Suprapubic skin (tissue), 4 donors: ENCODE data around the gene GNS. TPM values are rescaled to one million over a fixed set of nuclear protein-coding genes. Genes with fewer than 3 reads are reported as not detected.

Source experiments
- DNase-seq, 2 donors: peaks; one replicate each; pipeline ENCODE4 v3.0.0-alpha.2; 2019; ENCODE audit warnings: low spot score in 2 of 2
- H3K27ac ChIP-seq: fragments of 200-600 bp; sonication (generic); one replicate; pipeline ENCODE4 v1.5.1; 2019
- H3K27me3 ChIP-seq: fragments of 200-600 bp; sonication (generic); one replicate; pipeline ENCODE4 v1.5.1; 2019
- H3K36me3 ChIP-seq: fragments of 200-600 bp; sonication (generic); one replicate; pipeline ENCODE4 v1.5.1; 2019
- H3K4me1 ChIP-seq: fragments of 200-600 bp; sonication (generic); one replicate; pipeline ENCODE4 v1.5.1; 2019
- H3K4me3 ChIP-seq: fragments of 200-600 bp; sonication (generic); one replicate; pipeline ENCODE4 v1.5.1; 2019; ENCODE audit warnings: mild to moderate bottlenecking
- H3K9me3 ChIP-seq: fragments of 200-600 bp; sonication (generic); one replicate; pipeline ENCODE4 v1.5.1; 2019
- EP300 ChIP-seq: sonication (generic); formaldehyde crosslinking; IDR thresholded peaks from one replicate; pipeline ENCODE4 v1.6.1; 2017; ENCODE audit warnings: antibody characterized with exemption
- POLR2A ChIP-seq, 2 donors: fragments of 450-650 bp; IDR thresholded peaks; one replicate each; pipeline ENCODE4 v1.6.1; 2017; ENCODE audit warnings: antibody characterized with exemption in 2 of 2, mild to moderate bottlenecking in 2 of 2, moderate library complexity in 2 of 2
- POLR2AphosphoS5 ChIP-seq, 3 donors: sonication (generic); formaldehyde crosslinking; IDR thresholded peaks; one replicate each; pipeline ENCODE4 v1.6.1; 2017; ENCODE audit warnings: antibody characterized with exemption in 3 of 3
- WGBS: methylation state at CpG from one replicate; pipeline ENCODE4 v1.1.5; 2018; 5-methylcytosine and 5-hydroxymethylcytosine counted together
- total RNA-seq, 4 donors: library from RNA; depleted of rRNA; stranded (reverse); fragments of >200 nt; gene quantifications; one replicate each; pipeline ENCODE4 v1.1.0, GENCODE V29; 2016
- TF ChIP-seq, protein P1 (sequence below), 2 donors: fragments of 200-600 bp in 1 of 2; fragments of 450-650 bp in 1 of 2; sonication (generic) in 1 of 2; IDR thresholded peaks; one replicate each; pipeline ENCODE4 v1.5.1; 2016 to 2019; ENCODE audit warnings: antibody characterized with exemption in 2 of 2, mild to moderate bottlenecking in 1 of 2, moderate library complexity in 1 of 2

GNS gene
- total RNA-seq = 10 to 100 TPM; 46.7 to 56.7 (median 49.6) TPM

DNA sequence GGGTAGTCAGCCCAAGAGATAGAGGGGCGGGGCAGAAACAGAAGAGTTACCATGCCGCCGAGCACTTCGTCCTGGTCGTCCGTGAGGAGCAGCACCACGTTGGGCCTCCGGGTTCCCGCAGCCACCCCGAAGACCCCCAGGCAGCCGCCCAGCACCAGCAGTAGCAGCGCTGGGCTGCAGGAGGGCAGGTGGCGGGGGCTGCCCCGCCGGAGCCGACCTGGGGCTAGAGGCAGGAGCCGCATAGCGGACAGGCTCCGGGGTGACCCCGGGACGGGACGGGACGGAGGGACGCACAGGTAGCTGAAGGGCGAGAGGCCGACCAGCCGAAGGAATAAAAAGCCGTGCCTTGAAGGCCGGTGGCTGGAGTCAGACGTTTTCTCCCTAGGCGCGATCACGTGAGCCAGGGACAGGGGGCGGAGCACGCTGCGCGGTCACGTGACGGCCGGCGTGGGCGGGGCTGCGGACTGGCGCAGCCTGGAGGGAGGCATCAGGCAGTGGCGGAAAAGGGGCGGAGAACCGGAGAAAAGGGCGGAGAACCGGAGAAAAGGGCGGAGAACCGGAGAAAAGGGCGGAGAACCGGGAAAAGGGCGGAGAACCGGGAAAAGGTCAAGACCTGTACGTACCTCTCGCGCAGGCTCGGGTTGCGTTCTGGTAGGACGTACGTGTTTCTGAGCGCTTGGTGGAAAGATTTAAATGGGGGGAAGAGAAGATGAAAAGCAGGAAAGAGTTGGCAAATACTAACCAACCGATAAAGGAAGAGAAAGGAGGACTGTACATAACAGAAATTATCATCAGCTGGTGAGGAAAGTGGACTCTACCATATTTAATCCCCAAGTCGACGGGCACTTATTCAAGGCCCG lies at the start of gene GNS:
GNS (minus strand) TSS at position 372 of the 860 bp plus-strand sequence; CDS start at position 242, 130 bp downstream.
- Histone ChIP-seq H3K9me3 (no peaks in the 10 kb centered on the region), H3K4me3 (peak within 1 kb of the TSS; percentile 100), H3K36me3 (no peaks in the 10 kb centered on the region), H3K4me1 (peaks cover 32% of the 10 kb centered on the region), H3K27me3 (no peaks in the 10 kb centered on the region), H3K27ac (peak within 1 kb of the TSS; percentile 90)
- WGBS = under 1% methylated on average over 59 of the region's 67 CpGs
- TF ChIP-seq POLR2A (IDR thresholded peaks at IDR 0.05) = peak in 1 of 2 donors; percentile 23
- no peak for TF ChIP-seq EP300
- TF ChIP-seq POLR2AphosphoS5 (IDR thresholded peaks at IDR 0.05) = peak in 1 of 3 donors; percentile 75
- TF ChIP-seq, protein P1, sequence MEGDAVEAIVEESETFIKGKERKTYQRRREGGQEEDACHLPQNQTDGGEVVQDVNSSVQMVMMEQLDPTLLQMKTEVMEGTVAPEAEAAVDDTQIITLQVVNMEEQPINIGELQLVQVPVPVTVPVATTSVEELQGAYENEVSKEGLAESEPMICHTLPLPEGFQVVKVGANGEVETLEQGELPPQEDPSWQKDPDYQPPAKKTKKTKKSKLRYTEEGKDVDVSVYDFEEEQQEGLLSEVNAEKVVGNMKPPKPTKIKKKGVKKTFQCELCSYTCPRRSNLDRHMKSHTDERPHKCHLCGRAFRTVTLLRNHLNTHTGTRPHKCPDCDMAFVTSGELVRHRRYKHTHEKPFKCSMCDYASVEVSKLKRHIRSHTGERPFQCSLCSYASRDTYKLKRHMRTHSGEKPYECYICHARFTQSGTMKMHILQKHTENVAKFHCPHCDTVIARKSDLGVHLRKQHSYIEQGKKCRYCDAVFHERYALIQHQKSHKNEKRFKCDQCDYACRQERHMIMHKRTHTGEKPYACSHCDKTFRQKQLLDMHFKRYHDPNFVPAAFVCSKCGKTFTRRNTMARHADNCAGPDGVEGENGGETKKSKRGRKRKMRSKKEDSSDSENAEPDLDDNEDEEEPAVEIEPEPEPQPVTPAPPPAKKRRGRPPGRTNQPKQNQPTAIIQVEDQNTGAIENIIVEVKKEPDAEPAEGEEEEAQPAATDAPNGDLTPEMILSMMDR (IDR thresholded peaks at IDR 0.05) = no peak
- peak; percentile 97 for DNase-seq

DNA sequence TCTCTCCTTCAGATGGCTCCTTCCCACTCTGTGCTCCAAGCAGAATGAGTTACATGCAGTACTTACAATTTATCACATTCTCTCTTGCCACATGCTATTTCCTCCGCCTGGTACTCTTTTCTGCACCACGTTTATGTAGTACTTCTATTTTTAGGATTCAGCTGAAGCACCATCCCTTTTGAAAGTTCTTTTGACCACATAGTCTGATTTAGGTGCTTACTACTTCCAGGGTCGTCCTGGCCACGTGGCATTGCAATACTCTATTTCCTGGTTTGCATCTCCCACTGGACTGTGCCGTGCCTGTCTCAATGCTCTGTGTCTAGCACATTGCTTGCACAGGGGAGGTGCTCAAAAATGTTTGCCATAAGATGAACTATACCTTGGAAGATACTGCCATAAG lies 48.9 kb upstream of the GNS start:
- TF ChIP-seq POLR2AphosphoS5 (IDR thresholded peaks at IDR 0.05) (no peak), EP300 (no peak), POLR2A (IDR thresholded peaks at IDR 0.05) (no peak)
- TF ChIP-seq, protein P1 (IDR thresholded peaks at IDR 0.05) = no peak
- no peak overlapping the region for H3K4me3 ChIP-seq
- no peaks in the 10 kb centered on the region for H3K36me3 ChIP-seq
- DNase-seq = no peak
- no peaks in the 10 kb centered on the region for H3K4me1 ChIP-seq
- WGBS = 49% methylated on average over 5 of the region's 5 CpGs
- H3K9me3 ChIP-seq = no peaks in the 10 kb centered on the region
- no peak overlapping the region for H3K27ac ChIP-seq
- peaks cover 10% of the 10 kb centered on the region for H3K27me3 ChIP-seq

- 66% methylated on average over 7 of the region's 7 CpGs for WGBS
Observed at GRCh38 chr12:64806593-64807460, 47.6 kb upstream of the GNS start.

GRCh38 chr12:64806173-64806572 lies 47.0 kb upstream of the GNS start:
- TF ChIP-seq POLR2AphosphoS5 (IDR thresholded peaks at IDR 0.05) = no peak
- TF ChIP-seq EP300 = no peak
- no peak for TF ChIP-seq POLR2A (IDR thresholded peaks at IDR 0.05)
- TF ChIP-seq, protein P1 (IDR thresholded peaks at IDR 0.05) = no peak
- Histone ChIP-seq H3K4me1 (peaks cover 3% of the 10 kb centered on the region), H3K9me3 (no peaks in the 10 kb centered on the region), H3K4me3 (no peak overlapping the region), H3K27me3 (peaks cover 10% of the 10 kb centered on the region), H3K27ac (no peak overlapping the region), H3K36me3 (no peaks in the 10 kb centered on the region)
- WGBS = 79% methylated on average over 2 of the region's 2 CpGs
- no peak for DNase-seq

More at GRCh38 chr12:64806593-64807460, 47.6 kb upstream of the GNS start:
- no peak for DNase-seq
- TF ChIP-seq POLR2AphosphoS5 (IDR thresholded peaks at IDR 0.05) = no peak
- no peak for TF ChIP-seq POLR2A (IDR thresholded peaks at IDR 0.05)
- TF ChIP-seq EP300 = no peak
- TF ChIP-seq, protein P1 (IDR thresholded peaks at IDR 0.05) = no peak
- Histone ChIP-seq H3K9me3 (no peaks in the 10 kb centered on the region), H3K4me3 (no peak overlapping the region), H3K36me3 (no peaks in the 10 kb centered on the region), H3K27ac (no peak overlapping the region), H3K27me3 (peaks cover 10% of the 10 kb centered on the region), H3K4me1 (peaks cover 3% of the 10 kb centered on the region)
